ENCODE data around the gene ANO4. TPM values are rescaled to one million over a fixed set of nuclear protein-coding genes. Genes with fewer than 3 reads are reported as not detected.

ANO4 gene
- total and polyA plus RNA-seq, 2 donors (not counting 1 experiment from before 2014, with no cell fraction given), result not detected

DNA sequence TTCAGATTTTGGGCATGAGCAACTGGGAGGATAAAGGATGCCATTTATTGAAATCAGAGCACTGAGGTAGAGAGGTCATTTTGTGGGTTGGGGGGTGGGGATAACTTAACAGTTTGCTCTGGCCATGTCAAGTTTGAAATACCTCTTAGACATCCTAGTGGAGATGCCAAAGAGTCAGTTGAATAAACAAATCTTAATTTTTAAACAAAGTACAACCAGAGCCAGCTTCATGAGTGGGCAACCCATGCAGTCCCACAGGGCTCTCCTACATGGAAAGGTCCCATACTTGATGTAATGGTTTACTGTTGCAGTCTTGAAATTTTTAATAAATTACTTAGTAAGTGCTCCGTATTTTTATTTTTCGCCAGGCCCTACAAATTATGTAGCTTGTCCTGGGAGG, 81.2 kb downstream of the ANO4 start:
- Histone ChIP-seq H3K36me3 (replicated peaks in 1 of 2; ENCODE audit: control extremely low read depth in 1 of 2, control insufficient read depth in 1 of 2, extremely low read depth in 1 of 2, insufficient read depth in 2 of 2, low read length in 1 of 2) (no peaks in the 10 kb centered on the region), H3K27me3 (replicated peaks in 1 of 4; ENCODE audit: control extremely low read depth in 1 of 4, control insufficient read depth in 3 of 4, insufficient read depth in 4 of 4, low read length in 3 of 4) (no peaks in the 10 kb centered on the region), H2AFZ (ENCODE audit: insufficient read depth, low read depth, low read length, poor library complexity, severe bottlenecking) (no peak overlapping the region), H3K4me1 (ENCODE audit: control insufficient read depth in 2 of 2, insufficient read depth in 2 of 2, low read length in 2 of 2) (no peaks in the 10 kb centered on the region), H3K27ac (ENCODE audit: low read length in 2 of 2) (no peak overlapping the region), H3K4me3 (ENCODE audit: control extremely low read depth in 1 of 5, extremely low read depth in 1 of 5, insufficient read depth in 1 of 5, low read depth in 2 of 5, low read length in 4 of 5) (no peak overlapping the region), H3K4me2 (replicated peaks; ENCODE audit: low read depth, low read length, poor library complexity, severe bottlenecking) (no peak overlapping the region), H4K20me1 (ENCODE audit: control insufficient read depth, insufficient read depth, low read length, poor library complexity, severe bottlenecking) (no peaks in the 10 kb centered on the region), H3K9me3 (ENCODE audit: control extremely low read depth in 1 of 3, control insufficient read depth in 2 of 3, insufficient read depth in 1 of 3, low read length in 2 of 3) (peaks cover 0 to 11% (median 3%) of the 10 kb centered on the region in 3 donors), H3K79me2 (ENCODE audit: control insufficient read depth, insufficient read depth, low read length) (no peaks in the 10 kb centered on the region), H3K9ac (ENCODE audit: low read length) (no peak overlapping the region)
- DNase-seq (no peak), ATAC-seq (ENCODE audit: low read depth) (no peak)
- no peak overlapping the region for H3K27ac Mint-ChIP-seq
- WGBS (ENCODE audit: insufficient coverage), result no CpG with 5 or more reads among the region's 2 CpGs
- H3K9me3 Mint-ChIP-seq (ENCODE audit: insufficient read depth), result peaks cover 8% of the 10 kb centered on the region
- CTCF ChIA-PET, result no interaction called here
- peaks cover 5% of the 10 kb centered on the region for H3K27me3 Mint-ChIP-seq
- POLR2A ChIA-PET, result no interaction called here
- intact Hi-C loops (cut with micrococcal nuclease), result no loop called here
- H3K4me3 Mint-ChIP-seq, result no peak overlapping the region
- no peaks in the 10 kb centered on the region for H3K4me1 Mint-ChIP-seq
- TF ChIP-seq, protein P1, sequence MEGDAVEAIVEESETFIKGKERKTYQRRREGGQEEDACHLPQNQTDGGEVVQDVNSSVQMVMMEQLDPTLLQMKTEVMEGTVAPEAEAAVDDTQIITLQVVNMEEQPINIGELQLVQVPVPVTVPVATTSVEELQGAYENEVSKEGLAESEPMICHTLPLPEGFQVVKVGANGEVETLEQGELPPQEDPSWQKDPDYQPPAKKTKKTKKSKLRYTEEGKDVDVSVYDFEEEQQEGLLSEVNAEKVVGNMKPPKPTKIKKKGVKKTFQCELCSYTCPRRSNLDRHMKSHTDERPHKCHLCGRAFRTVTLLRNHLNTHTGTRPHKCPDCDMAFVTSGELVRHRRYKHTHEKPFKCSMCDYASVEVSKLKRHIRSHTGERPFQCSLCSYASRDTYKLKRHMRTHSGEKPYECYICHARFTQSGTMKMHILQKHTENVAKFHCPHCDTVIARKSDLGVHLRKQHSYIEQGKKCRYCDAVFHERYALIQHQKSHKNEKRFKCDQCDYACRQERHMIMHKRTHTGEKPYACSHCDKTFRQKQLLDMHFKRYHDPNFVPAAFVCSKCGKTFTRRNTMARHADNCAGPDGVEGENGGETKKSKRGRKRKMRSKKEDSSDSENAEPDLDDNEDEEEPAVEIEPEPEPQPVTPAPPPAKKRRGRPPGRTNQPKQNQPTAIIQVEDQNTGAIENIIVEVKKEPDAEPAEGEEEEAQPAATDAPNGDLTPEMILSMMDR (IDR thresholded peaks at IDR 0.05), result no peak
- TF ChIP-seq EZH2 (IDR thresholded peaks at IDR 0.05; ENCODE audit: borderline replicate concordance, insufficient read depth, low read depth, low read length, poor library complexity, severe bottlenecking), result no peak

DNA sequence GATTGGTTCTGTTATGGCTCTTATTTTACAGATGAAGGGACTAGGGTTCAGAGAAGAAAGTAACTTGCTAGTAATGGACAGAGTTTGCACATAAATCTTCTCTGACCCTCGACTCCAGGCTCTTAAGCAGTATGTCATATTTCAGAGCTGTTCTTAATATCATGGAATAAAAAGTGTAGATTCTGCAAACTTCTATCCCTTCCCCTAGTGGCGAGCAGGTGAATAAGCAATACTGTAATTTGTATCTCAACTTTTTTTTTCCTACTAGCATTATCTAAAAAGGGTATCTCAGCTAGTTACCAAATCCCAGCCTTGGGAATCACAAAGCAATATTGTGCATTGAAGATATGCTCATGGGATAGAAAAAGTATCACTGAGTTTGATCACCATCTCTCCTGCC, 83.2 kb downstream of the ANO4 start:
- peaks cover 5% of the 10 kb centered on the region for H3K27me3 Mint-ChIP-seq
- no peaks in the 10 kb centered on the region for H3K79me2 ChIP-seq (ENCODE audit: control insufficient read depth, insufficient read depth, low read length)
- no peaks in the 10 kb centered on the region for H3K27me3 ChIP-seq (replicated peaks in 1 of 4; ENCODE audit: control extremely low read depth in 1 of 4, control insufficient read depth in 3 of 4, insufficient read depth in 4 of 4, low read length in 3 of 4)
- ChIA-PET CTCF (no interaction called here), POLR2A (no interaction called here)
- no peaks in the 10 kb centered on the region for H3K4me1 ChIP-seq (ENCODE audit: control insufficient read depth in 2 of 2, insufficient read depth in 2 of 2, low read length in 2 of 2)
- peaks cover 8% of the 10 kb centered on the region for H3K9me3 Mint-ChIP-seq (ENCODE audit: insufficient read depth)
- no peak overlapping the region for H3K27ac ChIP-seq (ENCODE audit: low read length in 2 of 2)
- H3K9ac ChIP-seq (ENCODE audit: low read length), result no peak overlapping the region
- intact Hi-C loops (cut with micrococcal nuclease), result no loop called here
- no peak overlapping the region for H3K4me3 Mint-ChIP-seq
- no peak overlapping the region for H3K27ac Mint-ChIP-seq
- H4K20me1 ChIP-seq (ENCODE audit: control insufficient read depth, insufficient read depth, low read length, poor library complexity, severe bottlenecking), result no peaks in the 10 kb centered on the region
- no peak overlapping the region for H2AFZ ChIP-seq (ENCODE audit: insufficient read depth, low read depth, low read length, poor library complexity, severe bottlenecking)
- TF ChIP-seq, protein P1 (IDR thresholded peaks at IDR 0.05), result no peak
- TF ChIP-seq EZH2 (IDR thresholded peaks at IDR 0.05; ENCODE audit: borderline replicate concordance, insufficient read depth, low read depth, low read length, poor library complexity, severe bottlenecking), result no peak
- H3K4me1 Mint-ChIP-seq, result no peaks in the 10 kb centered on the region
- no peak overlapping the region for H3K4me2 ChIP-seq (replicated peaks; ENCODE audit: low read depth, low read length, poor library complexity, severe bottlenecking)
- DNase-seq (no peak), ATAC-seq (ENCODE audit: low read depth) (no peak)
- H3K9me3 ChIP-seq (ENCODE audit: control extremely low read depth in 1 of 3, control insufficient read depth in 2 of 3, insufficient read depth in 1 of 3, low read length in 2 of 3), result peaks cover 0 to 11% (median 3%) of the 10 kb centered on the region in 3 donors
- no peak overlapping the region for H3K4me3 ChIP-seq (ENCODE audit: control extremely low read depth in 1 of 5, extremely low read depth in 1 of 5, insufficient read depth in 1 of 5, low read depth in 2 of 5, low read length in 4 of 5)
- no CpG with 5 or more reads among the region's 2 CpGs for WGBS (ENCODE audit: insufficient coverage)
- H3K36me3 ChIP-seq (replicated peaks in 1 of 2; ENCODE audit: control extremely low read depth in 1 of 2, control insufficient read depth in 1 of 2, extremely low read depth in 1 of 2, insufficient read depth in 2 of 2, low read length in 1 of 2), result no peaks in the 10 kb centered on the region

All from B cell (primary cell).